ENCODE data around the gene GNA12.

GRCh38 chr7:2821161-2821841 lies 22.8 kb downstream of the GNA12 start:
- TF ChIP-seq POLR2A (IDR thresholded peaks at IDR 0.05) = no peak
- TF ChIP-seq, protein P1, sequence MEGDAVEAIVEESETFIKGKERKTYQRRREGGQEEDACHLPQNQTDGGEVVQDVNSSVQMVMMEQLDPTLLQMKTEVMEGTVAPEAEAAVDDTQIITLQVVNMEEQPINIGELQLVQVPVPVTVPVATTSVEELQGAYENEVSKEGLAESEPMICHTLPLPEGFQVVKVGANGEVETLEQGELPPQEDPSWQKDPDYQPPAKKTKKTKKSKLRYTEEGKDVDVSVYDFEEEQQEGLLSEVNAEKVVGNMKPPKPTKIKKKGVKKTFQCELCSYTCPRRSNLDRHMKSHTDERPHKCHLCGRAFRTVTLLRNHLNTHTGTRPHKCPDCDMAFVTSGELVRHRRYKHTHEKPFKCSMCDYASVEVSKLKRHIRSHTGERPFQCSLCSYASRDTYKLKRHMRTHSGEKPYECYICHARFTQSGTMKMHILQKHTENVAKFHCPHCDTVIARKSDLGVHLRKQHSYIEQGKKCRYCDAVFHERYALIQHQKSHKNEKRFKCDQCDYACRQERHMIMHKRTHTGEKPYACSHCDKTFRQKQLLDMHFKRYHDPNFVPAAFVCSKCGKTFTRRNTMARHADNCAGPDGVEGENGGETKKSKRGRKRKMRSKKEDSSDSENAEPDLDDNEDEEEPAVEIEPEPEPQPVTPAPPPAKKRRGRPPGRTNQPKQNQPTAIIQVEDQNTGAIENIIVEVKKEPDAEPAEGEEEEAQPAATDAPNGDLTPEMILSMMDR (IDR thresholded peaks at IDR 0.05) = no peak
